GM18909 (cell line): ENCODE results near the gene GET3.
"Not testable (repeated sequence)": the region's sequence is repeated elsewhere in the genome, so short reads cannot be mapped to it uniquely, and the experiment has no call there.

Experiments
- ATAC-seq: cut with Tn5 transposase; IDR thresholded peaks from one replicate; pipeline ENCODE4 v1.9.1; 2021; ENCODE audit warnings: mild to moderate bottlenecking; ENCODE audit not compliant: unreplicated experiment, poor library complexity

GET3 gene

DNA sequence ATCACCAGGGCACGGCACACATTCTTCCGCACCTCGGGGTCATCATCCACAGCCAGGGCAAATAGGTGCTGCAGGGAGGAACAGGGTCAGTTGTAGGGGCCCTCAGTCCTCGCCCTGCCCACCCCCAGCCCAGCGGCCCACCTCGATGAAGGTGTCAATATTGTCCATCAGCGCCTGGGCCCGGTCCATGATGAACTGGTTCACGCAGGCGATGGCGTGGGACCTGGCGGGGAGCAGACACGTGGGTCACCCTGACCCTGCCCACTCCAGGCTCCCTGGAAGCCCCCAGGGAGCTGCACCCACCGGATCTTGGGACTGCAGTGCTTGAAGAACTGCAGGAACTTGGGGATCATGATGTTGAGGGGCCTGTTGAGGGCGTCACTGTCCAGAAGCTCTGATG, 22.2 kb upstream of the GET3 start:
- ATAC-seq, result no peak

DNA sequence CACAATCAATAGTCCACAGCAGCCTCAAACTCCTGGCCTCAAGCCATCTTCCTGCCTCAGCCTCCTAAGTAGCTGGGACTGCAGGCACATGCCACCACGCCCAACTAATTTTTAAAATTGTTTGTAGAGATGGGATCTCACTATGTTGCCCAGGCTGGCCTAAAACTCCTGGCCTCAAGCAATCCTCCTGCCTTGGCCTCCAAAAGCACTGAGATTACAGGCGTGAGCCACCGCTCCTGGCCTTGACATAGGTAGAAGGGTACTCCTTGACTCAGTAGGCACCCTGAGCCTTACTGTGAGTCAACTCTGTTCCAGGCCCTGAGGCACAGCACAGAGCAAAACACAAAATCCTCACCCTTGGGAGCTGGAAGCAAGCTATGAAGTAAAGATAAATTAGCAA, 21.4 kb upstream of the GET3 start:
- ATAC-seq, result no peak

DNA sequence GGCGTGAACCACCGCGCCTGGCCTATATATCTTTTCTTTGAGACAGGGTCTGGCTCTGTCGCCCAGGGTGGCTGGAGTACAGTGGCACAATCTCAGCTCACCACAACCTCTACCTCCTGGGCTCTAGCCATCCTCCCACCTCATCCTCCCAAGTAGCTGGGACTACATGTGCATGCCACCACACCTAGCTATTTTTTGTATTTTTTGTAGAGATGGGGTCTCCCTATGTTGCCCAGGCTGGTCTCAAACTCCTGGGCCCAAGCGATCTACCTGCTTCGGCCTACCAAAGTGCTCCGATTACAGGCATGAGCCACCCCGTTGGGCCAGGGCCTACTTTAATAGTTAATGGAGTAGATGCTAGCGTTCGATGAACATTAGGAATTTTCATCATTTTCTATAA, 17.0 kb upstream of the GET3 start:
- ATAC-seq, result no peak

DNA sequence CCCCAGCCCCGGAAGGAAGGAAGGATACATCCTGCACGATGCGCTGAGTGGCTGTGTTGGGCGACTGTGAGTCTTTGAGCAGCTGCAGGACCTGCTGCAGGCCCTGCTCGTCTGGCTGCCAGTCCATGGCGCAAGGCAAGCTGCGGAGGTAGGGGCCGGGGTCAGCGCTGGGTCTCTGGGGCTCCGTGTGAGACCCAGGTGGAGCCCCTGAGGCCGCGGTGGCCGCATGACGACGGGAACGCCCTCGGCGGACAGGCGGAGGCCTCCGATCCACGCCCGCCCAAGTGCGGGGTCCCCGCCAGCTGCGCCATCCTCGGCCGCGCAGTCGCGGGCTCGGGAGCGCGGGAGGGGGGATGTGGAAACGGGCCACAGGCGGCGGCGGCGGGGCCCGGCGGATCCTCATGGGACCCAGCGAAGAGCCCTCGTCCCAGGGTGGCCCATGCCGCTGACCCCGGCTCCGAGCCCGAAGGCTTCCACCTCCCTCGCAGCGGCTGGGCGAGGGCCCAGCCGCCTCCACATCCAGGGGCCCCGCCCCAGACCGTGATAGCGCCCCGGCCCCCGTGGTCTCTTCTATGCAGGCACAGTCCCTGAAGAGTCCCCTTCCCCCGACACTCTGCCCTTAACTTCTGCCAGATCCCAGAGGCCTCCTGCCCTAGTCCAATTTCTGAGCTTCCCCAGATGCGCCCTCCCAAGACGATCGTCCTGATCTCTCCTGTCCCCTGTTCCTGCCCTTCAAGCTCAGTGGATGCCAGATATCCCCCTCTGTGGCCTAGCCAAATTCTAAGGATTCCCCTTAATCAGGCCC, 16.2 kb upstream of the GET3 start:
- ATAC-seq, result no peak

DNA sequence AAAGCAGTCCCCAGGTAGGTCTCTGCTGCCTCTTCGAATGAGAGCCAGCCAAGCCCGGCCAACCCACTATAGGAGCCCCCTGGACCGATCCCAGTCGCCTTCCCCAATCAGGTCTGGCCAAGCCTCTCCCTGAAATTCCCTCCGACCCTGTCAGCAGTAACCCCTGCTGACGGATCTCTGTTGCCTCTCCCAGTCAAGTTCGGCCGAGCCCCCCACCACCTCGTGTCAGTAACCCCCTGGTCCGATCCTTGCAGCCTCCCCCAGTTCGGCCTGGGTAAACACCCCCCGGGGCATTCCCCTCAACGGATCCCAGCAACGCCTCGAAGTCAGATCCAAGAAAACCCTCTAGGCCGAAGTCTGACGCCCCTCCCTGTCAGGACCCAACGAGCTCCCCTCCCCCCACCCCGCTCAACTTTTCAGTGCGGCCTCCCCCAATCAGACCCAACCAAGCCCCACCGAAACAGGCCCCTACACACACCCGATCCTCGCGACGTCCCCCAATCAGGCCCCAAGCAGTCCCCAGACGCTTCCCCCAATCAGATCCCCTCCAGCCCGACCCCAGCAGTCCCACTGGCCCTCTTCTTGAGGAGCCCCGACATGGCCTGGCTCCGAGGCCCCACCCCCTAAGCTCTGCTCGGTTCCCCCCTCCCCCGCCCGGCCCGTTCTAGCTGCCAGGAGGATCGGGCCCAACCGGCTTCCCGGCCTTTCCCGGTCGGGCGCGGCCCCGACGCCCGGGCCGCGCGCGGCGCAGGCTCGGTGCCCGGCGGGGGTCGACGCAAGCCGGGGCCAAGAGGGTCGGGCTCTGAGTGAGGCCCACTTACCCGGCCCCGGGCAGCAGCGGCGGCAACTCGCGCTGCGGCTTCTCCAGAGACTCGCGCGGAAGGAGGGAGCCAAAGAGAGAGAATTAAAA, 15.4 kb upstream of the GET3 start:
- peak; percentile 30 for ATAC-seq

DNA sequence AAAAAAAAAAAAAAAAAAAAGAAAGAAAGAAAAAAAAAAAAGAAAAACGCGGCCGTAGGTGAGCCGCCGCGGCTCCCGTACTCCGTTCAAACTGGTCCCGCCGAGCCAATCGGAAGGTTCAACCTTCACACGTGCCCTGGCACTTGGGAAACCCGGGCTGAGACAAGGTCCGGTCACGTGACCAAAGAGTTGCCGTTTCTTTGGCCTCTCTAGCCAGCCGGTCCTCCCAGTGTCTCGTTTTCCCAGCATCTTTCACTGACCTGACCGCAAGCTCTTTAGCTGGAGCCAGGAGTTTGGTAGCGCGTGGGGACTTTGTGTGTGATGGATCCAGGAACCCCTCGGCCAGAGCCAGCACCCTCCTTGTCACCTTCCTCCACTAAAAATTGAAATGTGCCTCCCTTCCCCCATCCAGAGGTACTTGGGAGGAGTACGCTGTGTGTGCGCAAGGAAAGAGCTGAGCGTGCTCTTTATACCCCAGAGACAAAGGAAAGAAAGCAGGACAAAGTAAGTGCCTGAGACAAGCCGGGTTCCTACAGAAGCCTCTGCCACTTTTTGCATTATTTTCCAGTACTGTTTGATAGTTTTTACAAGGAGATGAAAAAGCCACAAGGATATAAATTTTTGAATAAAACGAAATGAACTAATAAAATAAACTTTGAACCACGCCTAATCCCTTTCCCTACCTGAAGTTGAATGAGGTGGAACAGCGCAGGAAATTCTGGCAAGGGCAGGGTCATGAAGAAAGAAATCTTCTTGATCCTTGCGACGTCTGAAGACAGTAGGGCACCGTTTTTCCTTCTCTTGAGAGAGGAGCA, 14.5 kb upstream of the GET3 start:
- peak; percentile 83 for ATAC-seq

DNA sequence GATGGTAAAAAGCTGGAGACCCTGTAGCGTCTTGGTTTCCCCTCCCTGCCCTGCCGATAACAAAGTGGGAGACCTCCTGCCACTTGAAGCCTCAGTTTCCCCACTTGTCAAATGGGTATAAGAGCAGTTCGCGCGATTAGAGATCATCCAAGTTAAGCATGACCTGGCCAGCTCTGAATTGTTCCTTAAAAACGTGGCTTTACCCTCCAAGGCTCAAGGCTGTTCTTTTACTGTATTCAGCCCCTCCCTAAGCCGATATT, 14.0 kb upstream of the GET3 start:
- ATAC-seq, result no peak

DNA sequence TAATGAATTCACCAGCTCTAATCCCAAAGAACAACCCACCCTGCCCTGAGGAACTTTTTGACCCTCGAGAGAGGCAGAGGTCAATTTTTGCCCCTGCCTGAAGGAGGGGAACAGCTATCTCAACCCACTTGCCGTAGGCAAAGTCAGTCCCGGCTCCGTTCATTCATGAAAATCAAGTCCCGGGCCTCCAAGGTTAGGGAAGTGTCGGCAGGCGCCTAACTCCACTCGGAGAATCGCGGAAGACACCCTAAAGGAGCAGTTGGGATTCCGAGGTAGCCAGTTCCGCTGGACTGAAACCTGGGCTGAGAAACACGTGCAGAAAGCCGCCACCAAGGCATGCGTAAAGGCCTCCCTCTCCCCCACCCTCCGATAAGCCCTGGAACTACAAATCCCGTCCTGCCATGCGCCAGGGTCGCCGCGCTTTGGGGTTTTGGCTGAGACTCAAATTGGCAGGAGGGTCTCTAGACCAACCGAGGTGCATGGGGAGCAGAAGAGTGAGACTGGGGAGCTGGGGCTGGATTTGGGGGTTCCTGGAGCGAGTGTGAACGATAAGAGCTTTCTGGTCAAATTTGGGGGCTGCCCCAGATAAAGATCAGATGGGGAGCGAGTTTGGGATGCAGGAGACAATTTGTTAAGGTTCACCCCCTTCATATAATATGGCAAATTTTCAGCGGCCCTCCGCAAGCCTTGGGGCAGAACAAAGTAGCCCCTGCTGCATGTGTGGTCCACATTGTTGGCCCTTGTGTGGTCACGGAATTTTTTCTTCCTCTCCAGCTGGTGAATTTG, 13.5 kb upstream of the GET3 start, which contains the start of gene TNPO2:
TNPO2 (minus strand) TSS at position 292 of the 786 bp plus-strand sequence. CDS start 2,955 bp downstream, outside the sequence.
- no peak for ATAC-seq

DNA sequence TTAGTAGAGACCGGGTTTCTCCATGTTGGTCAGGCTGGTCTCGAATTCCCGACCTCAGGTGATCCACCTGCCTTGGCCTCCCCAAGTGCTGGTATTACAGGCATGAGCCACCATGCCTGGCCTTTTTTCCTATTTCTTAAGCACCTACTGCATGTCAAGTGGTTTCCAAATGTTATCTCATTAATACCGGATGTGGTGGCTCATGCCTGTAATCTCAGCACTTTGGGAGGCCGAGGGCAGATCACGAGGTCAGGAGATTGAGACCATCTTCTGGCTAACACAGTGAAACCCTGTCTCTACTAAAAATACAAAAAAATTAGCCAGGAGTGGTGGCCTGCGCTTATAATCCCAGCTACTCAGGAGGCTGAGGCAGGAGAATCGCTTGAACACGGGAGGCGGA, 11.7 kb upstream of the GET3 start:
- ATAC-seq, result not testable (repeated sequence)

DNA sequence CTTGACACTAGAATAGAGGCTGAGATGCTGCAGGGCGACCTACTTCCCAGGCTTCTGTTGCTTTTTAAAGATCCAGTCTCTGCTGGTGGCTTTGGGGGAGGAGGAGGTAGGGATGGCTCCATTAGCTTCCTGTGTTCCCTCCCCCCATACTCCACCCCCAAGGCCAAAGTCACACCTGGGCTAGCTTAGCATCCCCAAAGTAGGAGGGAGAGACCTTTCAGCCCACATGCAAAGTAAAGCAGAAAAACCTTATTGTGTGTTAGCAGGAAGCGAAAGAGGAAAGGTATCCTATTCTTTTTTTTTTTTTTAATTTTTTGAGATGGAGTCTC, 10.3 kb upstream of the GET3 start:
- ATAC-seq, result no peak

DNA sequence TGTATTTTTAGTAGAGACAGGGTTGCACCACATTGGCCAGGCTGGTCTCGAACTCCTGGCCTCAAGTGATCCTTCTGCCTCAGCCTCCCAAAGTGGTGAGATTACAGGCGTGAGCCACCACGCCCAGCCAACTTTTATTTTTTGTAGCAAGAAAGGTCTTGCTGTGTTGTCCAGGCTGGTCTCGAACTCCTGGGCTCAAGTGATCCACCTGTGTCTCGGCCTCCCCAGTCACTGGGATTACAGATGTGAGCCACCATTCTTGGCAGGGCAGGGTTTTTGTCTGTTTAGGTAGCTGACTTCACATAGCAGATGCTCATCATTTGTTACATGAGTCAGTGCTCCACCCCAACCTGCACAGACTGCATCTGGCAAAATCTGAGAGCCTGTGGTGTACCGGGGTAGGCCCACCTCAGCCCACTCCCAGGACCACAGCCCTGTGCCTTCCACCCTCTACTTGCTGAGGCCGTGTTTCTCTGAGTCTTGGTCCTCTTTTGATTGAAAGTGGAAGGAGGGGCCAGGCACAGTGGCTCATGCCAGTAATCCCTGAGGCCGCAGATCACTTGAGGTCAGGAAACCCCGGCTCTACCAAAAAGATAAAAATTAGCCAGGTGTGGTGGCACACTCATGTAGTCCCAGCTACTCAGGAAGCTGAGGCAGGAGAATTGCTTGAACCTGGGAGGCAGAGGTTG, 9.4 kb upstream of the GET3 start:
- ATAC-seq, result no peak

DNA sequence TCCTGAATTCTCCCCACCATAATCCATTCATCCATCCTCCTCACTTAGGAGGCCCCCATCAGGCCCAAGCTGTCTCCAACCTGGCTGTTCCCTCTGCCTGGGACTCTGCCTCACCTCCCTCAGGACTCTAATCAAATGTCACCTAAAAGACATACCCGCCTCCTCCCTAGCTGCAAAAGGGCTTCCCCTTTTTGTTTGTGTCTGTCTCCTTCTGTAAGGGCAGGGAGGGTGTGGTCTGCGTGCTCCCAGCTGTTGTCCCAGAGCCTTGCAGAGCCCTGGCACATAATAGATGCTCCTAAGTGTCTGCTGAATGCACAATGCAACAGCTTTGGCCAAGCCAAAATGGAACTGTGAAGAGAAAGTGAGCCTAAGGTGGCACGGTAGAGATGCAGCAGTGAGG, 7.2 kb upstream of the GET3 start:
- ATAC-seq, result no peak

DNA sequence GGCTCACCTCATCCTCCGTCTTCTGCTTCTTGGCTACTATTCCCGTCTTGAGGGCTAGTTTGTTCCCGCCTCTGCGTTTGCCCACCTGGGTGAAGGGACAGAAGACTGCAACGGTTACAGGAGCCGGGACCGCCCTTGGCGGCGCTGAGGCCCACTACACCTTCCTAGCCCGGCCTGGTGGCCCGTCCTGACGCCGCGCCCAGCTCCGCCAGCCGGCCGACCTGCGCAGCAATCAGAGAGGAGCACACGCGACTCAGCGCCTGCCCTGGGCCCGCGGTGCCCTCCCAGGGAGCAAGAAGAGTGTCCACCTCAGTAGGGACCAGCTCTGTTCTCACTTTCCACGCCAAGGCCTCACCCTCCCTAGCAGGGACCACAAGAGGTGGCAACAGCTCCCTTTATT, 6.0 kb upstream of the GET3 start:
- no peak for ATAC-seq

DNA sequence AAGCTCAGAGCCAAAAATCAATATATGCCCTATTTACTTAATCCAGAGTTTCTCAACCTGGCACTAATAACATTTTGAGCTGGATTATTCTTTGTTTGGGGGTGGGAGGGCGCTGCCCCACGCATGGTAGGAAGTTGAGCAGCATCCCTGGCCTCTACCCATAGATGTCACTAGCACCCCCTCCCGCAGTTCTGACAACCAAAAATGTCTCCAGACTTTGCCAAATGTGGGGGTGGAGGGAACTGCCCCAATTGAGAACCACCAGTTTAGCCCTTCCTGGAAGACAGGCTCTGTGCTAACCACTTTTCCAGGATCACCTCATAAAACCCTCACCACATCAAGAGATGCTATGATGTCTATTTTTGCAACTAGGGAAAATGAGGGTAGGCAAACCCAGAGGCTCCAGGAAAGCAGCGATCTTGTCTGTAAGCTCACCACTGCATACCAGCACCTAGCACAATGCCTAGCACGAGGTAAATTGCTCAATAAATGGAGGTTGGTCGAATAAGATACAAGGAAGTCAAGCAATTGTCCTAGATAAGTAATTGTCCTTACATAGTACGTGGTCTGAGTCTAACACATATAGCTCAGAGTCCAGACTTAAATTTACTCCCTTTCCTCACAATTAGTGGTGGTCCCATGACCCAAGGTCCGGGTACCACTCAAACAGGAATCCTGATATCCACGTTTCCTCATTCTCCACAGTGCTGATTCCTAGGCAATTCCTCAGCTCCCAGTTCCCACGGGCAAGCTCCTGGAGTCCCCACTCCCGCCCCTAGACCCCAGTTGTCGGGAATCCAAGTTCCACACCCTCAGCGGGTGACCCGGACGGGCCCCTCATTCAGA, 3.7 kb upstream of the GET3 start:
- ATAC-seq, result no peak

DNA sequence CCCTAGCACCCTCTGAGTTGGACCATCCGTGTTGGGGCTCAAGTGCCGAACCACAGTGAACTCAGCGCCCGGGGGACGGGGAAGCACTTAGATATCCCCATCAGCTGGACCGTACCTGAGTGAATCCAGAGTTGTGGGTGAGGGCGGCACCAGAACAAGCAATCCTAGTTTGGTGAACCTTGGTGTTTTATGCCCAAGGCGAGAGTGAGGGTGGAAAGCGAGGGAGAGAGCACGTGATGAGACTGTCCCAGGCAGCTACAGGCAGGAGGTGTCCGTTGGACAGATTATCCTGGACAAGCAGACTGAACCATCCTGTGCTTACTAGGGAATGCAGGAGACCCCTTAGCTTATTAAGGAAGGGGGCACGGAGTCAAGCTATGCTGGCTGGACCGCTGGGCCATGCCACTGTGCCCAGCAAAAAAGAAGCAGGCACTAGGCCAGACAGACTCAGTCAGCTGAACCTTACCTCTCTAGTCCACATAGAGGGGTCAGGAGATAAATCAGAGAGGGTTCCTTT, 596 bp downstream of the GET3 start:
- ATAC-seq, result no peak

DNA sequence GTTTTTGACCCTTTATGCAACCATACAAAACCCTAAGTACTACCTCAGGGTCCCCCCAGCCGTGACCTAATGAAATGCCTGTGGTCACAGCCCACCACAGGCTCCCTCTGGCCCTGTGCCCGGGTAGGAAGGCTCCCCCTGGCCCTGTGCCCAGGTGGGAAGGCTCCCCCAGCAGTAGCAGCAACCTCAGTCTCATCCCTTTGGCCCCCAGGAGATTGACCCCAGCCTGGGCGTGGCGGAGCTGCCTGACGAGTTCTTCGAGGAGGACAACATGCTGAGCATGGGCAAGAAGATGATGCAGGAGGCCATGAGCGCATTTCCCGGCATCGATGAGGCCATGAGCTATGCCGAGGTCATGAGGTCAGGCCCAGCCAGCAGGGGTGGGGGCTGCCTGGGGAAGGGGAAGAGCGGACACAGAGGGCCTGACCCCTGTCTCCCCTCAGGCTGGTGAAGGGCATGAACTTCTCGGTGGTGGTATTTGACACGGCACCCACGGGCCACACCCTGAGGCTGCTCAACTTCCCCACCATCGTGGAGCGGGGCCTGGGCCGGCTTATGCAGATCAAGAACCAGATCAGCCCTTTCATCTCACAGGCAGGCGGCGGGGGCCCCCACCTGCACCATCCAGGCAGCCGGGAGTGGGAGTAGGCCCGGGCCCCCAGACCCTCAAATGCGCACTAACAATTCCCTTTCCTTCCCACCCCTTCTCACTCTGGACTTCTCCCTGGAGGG, 8.0 kb downstream of the GET3 start:
- ATAC-seq, result no peak

DNA sequence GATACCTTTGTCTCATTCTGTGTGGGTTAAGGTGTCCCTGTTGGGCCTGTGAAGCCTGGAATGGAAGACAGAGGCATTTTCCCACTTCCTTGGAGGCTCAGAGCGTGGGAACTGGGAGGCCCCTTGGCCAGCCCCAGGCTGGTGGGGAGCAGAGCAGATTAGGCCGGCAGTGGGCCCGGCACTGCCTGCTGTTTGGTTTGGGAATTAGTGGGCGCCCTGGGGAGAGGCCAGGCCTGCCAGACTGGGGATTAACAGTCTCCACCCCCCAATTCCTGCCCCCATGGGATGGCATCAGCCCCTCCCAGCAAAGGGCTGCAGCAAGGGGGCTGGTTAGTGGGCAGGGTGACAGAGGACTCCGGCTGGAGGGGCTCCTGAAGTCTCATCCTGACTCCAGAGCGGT, 11.2 kb downstream of the GET3 start:
- ATAC-seq, result no peak

DNA sequence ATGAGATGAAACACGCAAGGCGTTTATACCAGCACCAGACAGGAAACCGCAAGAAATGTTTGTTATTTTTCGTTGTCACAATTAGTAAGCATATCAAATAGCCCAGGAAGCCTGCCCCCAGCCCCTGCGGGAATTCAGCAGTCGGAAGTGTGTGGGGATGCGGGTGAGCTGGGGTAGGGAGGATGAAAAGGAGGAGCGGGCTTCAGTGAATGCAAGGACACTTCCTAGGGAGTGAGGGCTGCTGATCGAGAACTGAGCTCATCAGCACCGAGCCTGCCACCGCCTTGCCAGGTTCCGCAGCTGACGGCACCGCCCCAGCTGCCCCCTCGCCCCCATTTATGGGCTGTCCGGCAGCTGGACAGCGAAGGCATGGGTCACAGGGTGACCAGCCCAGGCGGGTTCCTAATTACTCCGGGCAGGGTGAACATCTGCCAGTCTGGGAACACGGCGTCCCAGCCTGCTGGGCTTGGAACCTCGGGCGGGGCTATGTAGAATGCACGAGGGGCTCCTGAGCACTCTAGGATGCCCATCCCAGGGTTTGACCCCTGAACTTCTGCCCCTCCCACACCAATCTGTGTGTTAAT, 12.7 kb downstream of the GET3 start:
- ATAC-seq, result no peak
